ENCODE measurements around the gene U2AF1.
"Not testable (repeated sequence)": the region's sequence is repeated elsewhere in the genome, so short reads cannot be mapped to it uniquely, and the experiment has no call there.

DNA sequence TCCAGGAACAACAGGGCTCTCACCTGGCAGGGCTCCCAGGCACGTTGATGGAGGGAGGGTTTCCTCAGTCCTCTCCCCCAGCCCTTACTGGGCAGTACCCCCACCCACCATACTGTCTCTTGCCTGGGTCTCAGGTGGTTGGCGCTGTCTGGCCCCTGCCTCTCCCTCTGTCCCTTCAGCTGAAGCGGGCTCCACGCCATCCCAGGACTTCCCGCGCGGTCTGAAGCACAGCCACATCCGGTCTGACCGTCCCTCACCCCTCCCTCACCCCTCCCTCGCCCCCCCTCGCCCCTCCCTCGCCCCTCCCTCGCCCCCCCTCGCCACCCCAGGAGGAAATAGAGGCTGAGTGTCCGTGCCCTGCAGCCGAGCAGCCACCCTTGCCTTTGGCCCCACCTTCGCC, 34.0 kb upstream of the U2AF1 start:
- TF ChIP-seq, protein P1, sequence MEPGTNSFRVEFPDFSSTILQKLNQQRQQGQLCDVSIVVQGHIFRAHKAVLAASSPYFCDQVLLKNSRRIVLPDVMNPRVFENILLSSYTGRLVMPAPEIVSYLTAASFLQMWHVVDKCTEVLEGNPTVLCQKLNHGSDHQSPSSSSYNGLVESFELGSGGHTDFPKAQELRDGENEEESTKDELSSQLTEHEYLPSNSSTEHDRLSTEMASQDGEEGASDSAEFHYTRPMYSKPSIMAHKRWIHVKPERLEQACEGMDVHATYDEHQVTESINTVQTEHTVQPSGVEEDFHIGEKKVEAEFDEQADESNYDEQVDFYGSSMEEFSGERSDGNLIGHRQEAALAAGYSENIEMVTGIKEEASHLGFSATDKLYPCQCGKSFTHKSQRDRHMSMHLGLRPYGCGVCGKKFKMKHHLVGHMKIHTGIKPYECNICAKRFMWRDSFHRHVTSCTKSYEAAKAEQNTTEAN (CRISPR knock-in tag; IDR thresholded peaks at IDR 0.05) = not testable (repeated sequence)
- TF ChIP-seq, protein P2, sequence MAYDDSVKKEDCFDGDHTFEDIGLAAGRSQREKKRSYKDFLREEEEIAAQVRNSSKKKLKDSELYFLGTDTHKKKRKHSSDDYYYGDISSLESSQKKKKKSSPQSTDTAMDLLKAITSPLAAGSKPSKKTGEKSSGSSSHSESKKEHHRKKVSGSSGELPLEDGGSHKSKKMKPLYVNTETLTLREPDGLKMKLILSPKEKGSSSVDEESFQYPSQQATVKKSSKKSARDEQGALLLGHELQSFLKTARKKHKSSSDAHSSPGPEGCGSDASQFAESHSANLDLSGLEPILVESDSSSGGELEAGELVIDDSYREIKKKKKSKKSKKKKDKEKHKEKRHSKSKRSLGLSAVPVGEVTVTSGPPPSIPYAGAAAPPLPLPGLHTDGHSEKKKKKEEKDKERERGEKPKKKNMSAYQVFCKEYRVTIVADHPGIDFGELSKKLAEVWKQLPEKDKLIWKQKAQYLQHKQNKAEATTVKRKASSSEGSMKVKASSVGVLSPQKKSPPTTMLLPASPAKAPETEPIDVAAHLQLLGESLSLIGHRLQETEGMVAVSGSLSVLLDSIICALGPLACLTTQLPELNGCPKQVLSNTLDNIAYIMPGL (CRISPR knock-in tag; IDR thresholded peaks at IDR 0.05) = not testable (repeated sequence)
- not testable (repeated sequence) for TF ChIP-seq CREB1 (IDR thresholded peaks at IDR 0.05); CREB1 (CRISPR knock-in tag; IDR thresholded peaks at IDR 0.05); POLR2A (conservative IDR thresholded peaks at IDR 0.05); EZH2 (IDR thresholded peaks at IDR 0.05; ENCODE audit: borderline replicate concordance, low read depth, low read length)
- TF ChIP-seq, protein P3, sequence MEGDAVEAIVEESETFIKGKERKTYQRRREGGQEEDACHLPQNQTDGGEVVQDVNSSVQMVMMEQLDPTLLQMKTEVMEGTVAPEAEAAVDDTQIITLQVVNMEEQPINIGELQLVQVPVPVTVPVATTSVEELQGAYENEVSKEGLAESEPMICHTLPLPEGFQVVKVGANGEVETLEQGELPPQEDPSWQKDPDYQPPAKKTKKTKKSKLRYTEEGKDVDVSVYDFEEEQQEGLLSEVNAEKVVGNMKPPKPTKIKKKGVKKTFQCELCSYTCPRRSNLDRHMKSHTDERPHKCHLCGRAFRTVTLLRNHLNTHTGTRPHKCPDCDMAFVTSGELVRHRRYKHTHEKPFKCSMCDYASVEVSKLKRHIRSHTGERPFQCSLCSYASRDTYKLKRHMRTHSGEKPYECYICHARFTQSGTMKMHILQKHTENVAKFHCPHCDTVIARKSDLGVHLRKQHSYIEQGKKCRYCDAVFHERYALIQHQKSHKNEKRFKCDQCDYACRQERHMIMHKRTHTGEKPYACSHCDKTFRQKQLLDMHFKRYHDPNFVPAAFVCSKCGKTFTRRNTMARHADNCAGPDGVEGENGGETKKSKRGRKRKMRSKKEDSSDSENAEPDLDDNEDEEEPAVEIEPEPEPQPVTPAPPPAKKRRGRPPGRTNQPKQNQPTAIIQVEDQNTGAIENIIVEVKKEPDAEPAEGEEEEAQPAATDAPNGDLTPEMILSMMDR (IDR thresholded peaks at IDR 0.05 in 2 of 3, conservative IDR thresholded peaks at IDR 0.05 in 1 of 3; ENCODE audit: insufficient read depth in 2 of 3, low read depth in 1 of 3, low read length in 3 of 3) = not testable (repeated sequence)
- TF ChIP-seq, protein P4, sequence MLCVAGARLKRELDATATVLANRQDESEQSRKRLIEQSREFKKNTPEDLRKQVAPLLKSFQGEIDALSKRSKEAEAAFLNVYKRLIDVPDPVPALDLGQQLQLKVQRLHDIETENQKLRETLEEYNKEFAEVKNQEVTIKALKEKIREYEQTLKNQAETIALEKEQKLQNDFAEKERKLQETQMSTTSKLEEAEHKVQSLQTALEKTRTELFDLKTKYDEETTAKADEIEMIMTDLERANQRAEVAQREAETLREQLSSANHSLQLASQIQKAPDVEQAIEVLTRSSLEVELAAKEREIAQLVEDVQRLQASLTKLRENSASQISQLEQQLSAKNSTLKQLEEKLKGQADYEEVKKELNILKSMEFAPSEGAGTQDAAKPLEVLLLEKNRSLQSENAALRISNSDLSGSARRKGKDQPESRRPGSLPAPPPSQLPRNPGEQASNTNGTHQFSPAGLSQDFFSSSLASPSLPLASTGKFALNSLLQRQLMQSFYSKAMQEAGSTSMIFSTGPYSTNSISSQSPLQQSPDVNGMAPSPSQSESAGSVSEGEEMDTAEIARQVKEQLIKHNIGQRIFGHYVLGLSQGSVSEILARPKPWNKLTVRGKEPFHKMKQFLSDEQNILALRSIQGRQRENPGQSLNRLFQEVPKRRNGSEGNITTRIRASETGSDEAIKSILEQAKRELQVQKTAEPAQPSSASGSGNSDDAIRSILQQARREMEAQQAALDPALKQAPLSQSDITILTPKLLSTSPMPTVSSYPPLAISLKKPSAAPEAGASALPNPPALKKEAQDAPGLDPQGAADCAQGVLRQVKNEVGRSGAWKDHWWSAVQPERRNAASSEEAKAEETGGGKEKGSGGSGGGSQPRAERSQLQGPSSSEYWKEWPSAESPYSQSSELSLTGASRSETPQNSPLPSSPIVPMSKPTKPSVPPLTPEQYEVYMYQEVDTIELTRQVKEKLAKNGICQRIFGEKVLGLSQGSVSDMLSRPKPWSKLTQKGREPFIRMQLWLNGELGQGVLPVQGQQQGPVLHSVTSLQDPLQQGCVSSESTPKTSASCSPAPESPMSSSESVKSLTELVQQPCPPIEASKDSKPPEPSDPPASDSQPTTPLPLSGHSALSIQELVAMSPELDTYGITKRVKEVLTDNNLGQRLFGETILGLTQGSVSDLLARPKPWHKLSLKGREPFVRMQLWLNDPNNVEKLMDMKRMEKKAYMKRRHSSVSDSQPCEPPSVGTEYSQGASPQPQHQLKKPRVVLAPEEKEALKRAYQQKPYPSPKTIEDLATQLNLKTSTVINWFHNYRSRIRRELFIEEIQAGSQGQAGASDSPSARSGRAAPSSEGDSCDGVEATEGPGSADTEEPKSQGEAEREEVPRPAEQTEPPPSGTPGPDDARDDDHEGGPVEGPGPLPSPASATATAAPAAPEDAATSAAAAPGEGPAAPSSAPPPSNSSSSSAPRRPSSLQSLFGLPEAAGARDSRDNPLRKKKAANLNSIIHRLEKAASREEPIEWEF (CRISPR knock-in tag; IDR thresholded peaks at IDR 0.05) = not testable (repeated sequence)
- TF ChIP-seq, protein P5, sequence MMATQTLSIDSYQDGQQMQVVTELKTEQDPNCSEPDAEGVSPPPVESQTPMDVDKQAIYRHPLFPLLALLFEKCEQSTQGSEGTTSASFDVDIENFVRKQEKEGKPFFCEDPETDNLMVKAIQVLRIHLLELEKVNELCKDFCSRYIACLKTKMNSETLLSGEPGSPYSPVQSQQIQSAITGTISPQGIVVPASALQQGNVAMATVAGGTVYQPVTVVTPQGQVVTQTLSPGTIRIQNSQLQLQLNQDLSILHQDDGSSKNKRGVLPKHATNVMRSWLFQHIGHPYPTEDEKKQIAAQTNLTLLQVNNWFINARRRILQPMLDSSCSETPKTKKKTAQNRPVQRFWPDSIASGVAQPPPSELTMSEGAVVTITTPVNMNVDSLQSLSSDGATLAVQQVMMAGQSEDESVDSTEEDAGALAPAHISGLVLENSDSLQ (IDR thresholded peaks at IDR 0.05) = not testable (repeated sequence)
- TF ChIP-seq, protein P6, sequence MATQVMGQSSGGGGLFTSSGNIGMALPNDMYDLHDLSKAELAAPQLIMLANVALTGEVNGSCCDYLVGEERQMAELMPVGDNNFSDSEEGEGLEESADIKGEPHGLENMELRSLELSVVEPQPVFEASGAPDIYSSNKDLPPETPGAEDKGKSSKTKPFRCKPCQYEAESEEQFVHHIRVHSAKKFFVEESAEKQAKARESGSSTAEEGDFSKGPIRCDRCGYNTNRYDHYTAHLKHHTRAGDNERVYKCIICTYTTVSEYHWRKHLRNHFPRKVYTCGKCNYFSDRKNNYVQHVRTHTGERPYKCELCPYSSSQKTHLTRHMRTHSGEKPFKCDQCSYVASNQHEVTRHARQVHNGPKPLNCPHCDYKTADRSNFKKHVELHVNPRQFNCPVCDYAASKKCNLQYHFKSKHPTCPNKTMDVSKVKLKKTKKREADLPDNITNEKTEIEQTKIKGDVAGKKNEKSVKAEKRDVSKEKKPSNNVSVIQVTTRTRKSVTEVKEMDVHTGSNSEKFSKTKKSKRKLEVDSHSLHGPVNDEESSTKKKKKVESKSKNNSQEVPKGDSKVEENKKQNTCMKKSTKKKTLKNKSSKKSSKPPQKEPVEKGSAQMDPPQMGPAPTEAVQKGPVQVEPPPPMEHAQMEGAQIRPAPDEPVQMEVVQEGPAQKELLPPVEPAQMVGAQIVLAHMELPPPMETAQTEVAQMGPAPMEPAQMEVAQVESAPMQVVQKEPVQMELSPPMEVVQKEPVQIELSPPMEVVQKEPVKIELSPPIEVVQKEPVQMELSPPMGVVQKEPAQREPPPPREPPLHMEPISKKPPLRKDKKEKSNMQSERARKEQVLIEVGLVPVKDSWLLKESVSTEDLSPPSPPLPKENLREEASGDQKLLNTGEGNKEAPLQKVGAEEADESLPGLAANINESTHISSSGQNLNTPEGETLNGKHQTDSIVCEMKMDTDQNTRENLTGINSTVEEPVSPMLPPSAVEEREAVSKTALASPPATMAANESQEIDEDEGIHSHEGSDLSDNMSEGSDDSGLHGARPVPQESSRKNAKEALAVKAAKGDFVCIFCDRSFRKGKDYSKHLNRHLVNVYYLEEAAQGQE (IDR thresholded peaks at IDR 0.05; ENCODE audit: borderline replicate concordance) = not testable (repeated sequence)
- TF ChIP-seq, protein P6 (CRISPR knock-in tag; IDR thresholded peaks at IDR 0.05; ENCODE audit: low read depth) = not testable (repeated sequence)
